IMR-90 (cell line): ENCODE measurements around the gene SRCIN1.

Source experiments
- BHLHE40 ChIP-seq: fragments of 150-350 bp; IDR thresholded peaks from 2 replicates; pipeline ENCODE4 v1.6.1; 2016; ENCODE audit warnings: mild to moderate bottlenecking, low read depth, low read length
- CEBPB ChIP-seq: IDR thresholded peaks from 2 replicates; pipeline ENCODE4 v1.6.1; 2012; ENCODE audit warnings: low read depth, low read length, improper control_type of control experiment
- CHD1 ChIP-seq: IDR thresholded peaks from 2 replicates; pipeline ENCODE4 v1.6.1; 2012; ENCODE audit warnings: low read depth, low read length, improper control_type of control experiment
- ELK1 ChIP-seq: fragments of 150-350 bp; IDR thresholded peaks from 2 replicates; pipeline ENCODE4 v1.6.1; 2016; ENCODE audit warnings: low read depth, mild to moderate bottlenecking, low read length, moderate library complexity, borderline replicate concordance
- FOS ChIP-seq: fragments of 150-350 bp; IDR thresholded peaks from 2 replicates; pipeline ENCODE4 v1.6.1; 2016; ENCODE audit warnings: low read depth, low read length
- MXI1 ChIP-seq: IDR thresholded peaks from 2 replicates; pipeline ENCODE4 v1.6.1; 2012; ENCODE audit warnings: low read depth, mild to moderate bottlenecking, low read length, moderate library complexity, borderline replicate concordance
- NFE2L2 ChIP-seq: fragments of 150-350 bp; IDR thresholded peaks from 2 replicates; pipeline ENCODE4 v1.6.1; 2016; ENCODE audit warnings: low read depth, mild to moderate bottlenecking, low read length
- POLR2A ChIP-seq: IDR thresholded peaks from 2 replicates; pipeline ENCODE4 v1.6.1; 2012; ENCODE audit warnings: mild to moderate bottlenecking, low read depth, low read length
- RAD21 ChIP-seq: IDR thresholded peaks from 2 replicates; pipeline ENCODE4 v1.6.1; 2012; ENCODE audit warnings: low read length, improper control_type of control experiment
- RCOR1 ChIP-seq: IDR thresholded peaks from 2 replicates; pipeline ENCODE4 v1.6.1; 2012; ENCODE audit warnings: mild to moderate bottlenecking, low read length, improper control_type of control experiment; ENCODE audit not compliant: insufficient replicate concordance
- RFX5 ChIP-seq: IDR thresholded peaks from 2 replicates; pipeline ENCODE4 v1.8.0; 2012; ENCODE audit warnings: low read depth, mild to moderate bottlenecking, low read length, moderate library complexity
- TF ChIP-seq, protein P1 (sequence below): conservative IDR thresholded peaks from 2 replicates; pipeline ENCODE4 v1.5.1; 2012; ENCODE audit warnings: mild to moderate bottlenecking, low read depth, low read length, improper control_type of control experiment

GRCh38 chr17:38539386-38539785, 66.4 kb downstream of the SRCIN1 start:
- TF ChIP-seq, protein P1, sequence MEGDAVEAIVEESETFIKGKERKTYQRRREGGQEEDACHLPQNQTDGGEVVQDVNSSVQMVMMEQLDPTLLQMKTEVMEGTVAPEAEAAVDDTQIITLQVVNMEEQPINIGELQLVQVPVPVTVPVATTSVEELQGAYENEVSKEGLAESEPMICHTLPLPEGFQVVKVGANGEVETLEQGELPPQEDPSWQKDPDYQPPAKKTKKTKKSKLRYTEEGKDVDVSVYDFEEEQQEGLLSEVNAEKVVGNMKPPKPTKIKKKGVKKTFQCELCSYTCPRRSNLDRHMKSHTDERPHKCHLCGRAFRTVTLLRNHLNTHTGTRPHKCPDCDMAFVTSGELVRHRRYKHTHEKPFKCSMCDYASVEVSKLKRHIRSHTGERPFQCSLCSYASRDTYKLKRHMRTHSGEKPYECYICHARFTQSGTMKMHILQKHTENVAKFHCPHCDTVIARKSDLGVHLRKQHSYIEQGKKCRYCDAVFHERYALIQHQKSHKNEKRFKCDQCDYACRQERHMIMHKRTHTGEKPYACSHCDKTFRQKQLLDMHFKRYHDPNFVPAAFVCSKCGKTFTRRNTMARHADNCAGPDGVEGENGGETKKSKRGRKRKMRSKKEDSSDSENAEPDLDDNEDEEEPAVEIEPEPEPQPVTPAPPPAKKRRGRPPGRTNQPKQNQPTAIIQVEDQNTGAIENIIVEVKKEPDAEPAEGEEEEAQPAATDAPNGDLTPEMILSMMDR: no peak
- TF ChIP-seq POLR2A (no peak), NFE2L2 (no peak), ELK1 (no peak), CEBPB (no peak), BHLHE40 (no peak), FOS (no peak), RCOR1 (no peak), RFX5 (no peak), CHD1 (no peak), RAD21 (no peak), MXI1 (no peak)
